Measurements from ENCODE around the gene SMG6. TPM values are rescaled to one million over a fixed set of nuclear protein-coding genes. Genes with fewer than 3 reads are reported as not detected.
A peak's percentile ranks its signal among the peaks of the same experiment; 100 is the strongest.

SMG6 gene
- total RNA-seq, 1 experiment from 2014 or later = 28.6 TPM

DNA sequence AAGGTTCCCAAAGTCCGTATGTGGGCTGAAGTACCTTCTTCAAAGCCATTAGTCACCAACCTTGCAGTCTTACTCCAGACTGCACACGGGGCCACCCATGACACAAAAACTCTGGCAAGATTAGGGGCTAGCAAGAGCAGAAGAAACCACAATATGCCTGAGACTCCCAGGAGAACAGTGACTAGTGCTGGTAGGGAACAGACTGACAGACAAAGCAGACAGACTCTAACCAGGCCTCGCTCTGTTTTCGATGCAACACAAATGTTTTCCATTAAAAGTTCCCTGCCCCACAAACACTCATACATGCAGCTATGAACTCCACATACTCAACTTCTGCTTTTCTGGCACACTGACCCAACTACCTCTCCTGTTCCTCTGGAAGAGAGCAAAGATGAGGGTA lies 146.5 kb downstream of the SMG6 start:
- Histone ChIP-seq H3K14ac (ENCODE audit: insufficient read depth, low read length) (no peak overlapping the region), H2BK15ac (ENCODE audit: low read depth, low read length) (no peak overlapping the region), H2AK5ac (ENCODE audit: insufficient read length, low read length) (no peak overlapping the region), H4K91ac (ENCODE audit: insufficient read length, low read depth, low read length) (no peak overlapping the region), H4K5ac (ENCODE audit: insufficient read length, low read depth, low read length) (no peak overlapping the region), H3K4me2 (ENCODE audit: insufficient read depth, insufficient read length, low read length) (no peak overlapping the region), H3K9me3 (ENCODE audit: control insufficient read depth, low read depth, low read length) (no peaks in the 10 kb centered on the region), H3K79me2 (ENCODE audit: insufficient read depth, low read length) (no peaks in the 10 kb centered on the region), H2AFZ (ENCODE audit: low read length) (no peak overlapping the region), H3T11ph (ENCODE audit: low read length) (no peak overlapping the region), H4K8ac (replicated peaks; ENCODE audit: insufficient read length, low read depth, low read length) (no peak overlapping the region), H3K56ac (ENCODE audit: insufficient read length, low read depth, low read length) (no peak overlapping the region), H3K18ac (ENCODE audit: insufficient read length, low read depth, low read length) (no peak overlapping the region), H3K27me3 (ENCODE audit: insufficient read depth, low read length) (no peaks in the 10 kb centered on the region), H3K79me1 (ENCODE audit: insufficient read depth, low read depth, low read length, poor library complexity, severe bottlenecking) (no peaks in the 10 kb centered on the region), H3K23me2 (ENCODE audit: insufficient read length, low read depth, low read length, poor library complexity, severe bottlenecking) (no peaks in the 10 kb centered on the region), H3K27ac (ENCODE audit: insufficient read length, low read depth, low read length) (no peak overlapping the region), H2BK5ac (ENCODE audit: insufficient read length, low read length) (no peak overlapping the region), H3K4ac (ENCODE audit: low read depth, low read length) (no peak overlapping the region), H2BK120ac (ENCODE audit: low read depth, low read length, poor library complexity, severe bottlenecking) (no peak overlapping the region), H2BK20ac (ENCODE audit: low read depth, low read length, poor library complexity, severe bottlenecking) (no peak overlapping the region), H4K20me1 (ENCODE audit: control insufficient read depth, insufficient read depth, insufficient read length) (no peaks in the 10 kb centered on the region), H2BK12ac (ENCODE audit: insufficient read length, low read depth, low read length) (no peak overlapping the region), H3K4me1 (ENCODE audit: insufficient read depth, low read length) (no peaks in the 10 kb centered on the region), H3K23ac (ENCODE audit: insufficient read length, low read depth, low read length) (no peak overlapping the region), H3K9ac (ENCODE audit: extremely low read depth, insufficient read length, low read length) (no peak overlapping the region)
- Mint-ChIP-seq H3K4me1 (no peaks in the 10 kb centered on the region), H3K27me3 (ENCODE audit: low read depth) (no peaks in the 10 kb centered on the region; the same call in 1 of the 2 replicates), H3K36me3 (ENCODE audit: insufficient read depth in 1 of 3, low read depth in 3 of 3) (peaks cover 0 to 8% (median 4%) of the 10 kb centered on the region in 3 experiments; a peak in 5 of 7 replicates), H3K27ac (peak overlapping the region in 2 of 3 experiments; percentile 27 to 35; a peak in 2 of 7 replicates), H3K9me3 (no peaks in the 10 kb centered on the region), H3K4me3 (no peak overlapping the region)
- TF ChIP-seq, protein P1, sequence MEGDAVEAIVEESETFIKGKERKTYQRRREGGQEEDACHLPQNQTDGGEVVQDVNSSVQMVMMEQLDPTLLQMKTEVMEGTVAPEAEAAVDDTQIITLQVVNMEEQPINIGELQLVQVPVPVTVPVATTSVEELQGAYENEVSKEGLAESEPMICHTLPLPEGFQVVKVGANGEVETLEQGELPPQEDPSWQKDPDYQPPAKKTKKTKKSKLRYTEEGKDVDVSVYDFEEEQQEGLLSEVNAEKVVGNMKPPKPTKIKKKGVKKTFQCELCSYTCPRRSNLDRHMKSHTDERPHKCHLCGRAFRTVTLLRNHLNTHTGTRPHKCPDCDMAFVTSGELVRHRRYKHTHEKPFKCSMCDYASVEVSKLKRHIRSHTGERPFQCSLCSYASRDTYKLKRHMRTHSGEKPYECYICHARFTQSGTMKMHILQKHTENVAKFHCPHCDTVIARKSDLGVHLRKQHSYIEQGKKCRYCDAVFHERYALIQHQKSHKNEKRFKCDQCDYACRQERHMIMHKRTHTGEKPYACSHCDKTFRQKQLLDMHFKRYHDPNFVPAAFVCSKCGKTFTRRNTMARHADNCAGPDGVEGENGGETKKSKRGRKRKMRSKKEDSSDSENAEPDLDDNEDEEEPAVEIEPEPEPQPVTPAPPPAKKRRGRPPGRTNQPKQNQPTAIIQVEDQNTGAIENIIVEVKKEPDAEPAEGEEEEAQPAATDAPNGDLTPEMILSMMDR (conservative IDR thresholded peaks at IDR 0.05) = no peak
- no peak for DNase-seq
- no CpG with 5 or more reads among the region's 4 CpGs for WGBS (ENCODE audit: extremely low coverage, insufficient read length, low lambda C conversion rate)
